Suprapubic skin (tissue), 3 donors: ENCODE data around the gene FAM170B.

Experiments
- CTCF ChIP-seq, 2 donors: fragments of 200-600 bp in 1 of 2; fragments of 450-650 bp in 1 of 2; sonication (generic) in 1 of 2; IDR thresholded peaks; one replicate each; pipeline ENCODE4 v1.5.1; 2016 to 2019; ENCODE audit warnings: antibody characterized with exemption in 2 of 2, mild to moderate bottlenecking in 1 of 2, moderate library complexity in 1 of 2
- POLR2AphosphoS5 ChIP-seq, 3 donors: sonication (generic); formaldehyde crosslinking; IDR thresholded peaks; one replicate each; pipeline ENCODE4 v1.6.1; 2017; ENCODE audit warnings: antibody characterized with exemption in 3 of 3

GRCh38 chr10:49129376-49129775 is 4.4 kb downstream of the FAM170B start:
- TF ChIP-seq CTCF (IDR thresholded peaks at IDR 0.05), result no peak
- no peak for TF ChIP-seq POLR2AphosphoS5 (IDR thresholded peaks at IDR 0.05)
